H1 (cell line): ENCODE data around the gene OTUD3. TPM values are rescaled to one million over a fixed set of nuclear protein-coding genes. Genes with fewer than 3 reads are reported as not detected.
A peak's percentile ranks its signal among the peaks of the same experiment; 100 is the strongest.

ENCODE experiments used
- CTCF ChIA-PET: fragments of 300-600 bp; sonication (Branson Sonifier 250); formaldehyde crosslinking; loops from one replicate; lab custom pipeline; 2021; ENCODE audit not compliant: partially characterized antibody; lab: Charles Lee
- POLR2A ChIA-PET: fragments of 300-600 bp; sonication (Branson Sonifier 250); formaldehyde crosslinking; loops from one replicate; lab custom pipeline; 2021; ENCODE audit warnings: inconsistent platforms; ENCODE audit not compliant: partially characterized antibody; lab: Charles Lee
- DNase-seq, 2 experiments: peaks; one replicate each; pipeline versions ENCODE4 v3.0.0 to v3.0.0-alpha.2; 2010 to 2022; ENCODE audit warnings: low spot score in 2 of 2, low read depth in 1 of 2, mixed read lengths in 1 of 2
- FAIRE-seq: peaks from 2 replicates; lab custom pipeline; 2011; peaks lifted over from hg19 to GRCh38; lab: Jason Lieb, UNC
- H2AFZ ChIP-seq: 2 replicates; pipeline ENCODE4 v1.8.1; 2012; ENCODE audit warnings: low read length, inconsistent platforms
- H2AK5ac ChIP-seq: 2 replicates; pipeline ENCODE4 v1.6.1; 2013; ENCODE audit warnings: low read depth, low read length
- H2BK120ac ChIP-seq: replicated peaks from 2 replicates; pipeline ENCODE3; 2013; ENCODE audit warnings: low read depth, low read length, inconsistent platforms
- H2BK12ac ChIP-seq: 2 replicates; pipeline ENCODE4 v1.6.1; 2013; ENCODE audit warnings: low read depth, low read length
- H2BK15ac ChIP-seq: 2 replicates; pipeline ENCODE4 v1.6.1; 2013; ENCODE audit warnings: low read length
- H2BK20ac ChIP-seq: 2 replicates; pipeline ENCODE4 v1.6.1; 2013; ENCODE audit warnings: low read length
- H2BK5ac ChIP-seq: 2 replicates; pipeline ENCODE4 v1.6.1; 2013; ENCODE audit warnings: low read depth, low read length
- H3K14ac ChIP-seq: 2 replicates; pipeline ENCODE4 v1.6.1; 2013; ENCODE audit warnings: inconsistent platforms; ENCODE audit not compliant: insufficient read length
- H3K18ac ChIP-seq: 2 replicates; pipeline ENCODE4 v1.6.1; 2013; ENCODE audit warnings: low read length; ENCODE audit errors: extremely low read depth
- H3K23ac ChIP-seq: 2 replicates; pipeline ENCODE4 v1.6.1; 2013; ENCODE audit warnings: inconsistent platforms; ENCODE audit not compliant: insufficient read length
- H3K23me2 ChIP-seq: 2 replicates; pipeline ENCODE4 v1.6.1; 2013; ENCODE audit warnings: low read depth, low read length
- H3K27ac ChIP-seq: 2 replicates; pipeline ENCODE4 v1.6.1; 2011; ENCODE audit warnings: low read depth, low read length, inconsistent platforms
- H3K27me3 ChIP-seq, 4 experiments: replicated peaks in 1 of 4; 1 replicate in 1 of 4; 2 replicates in 3 of 4; pipeline versions ENCODE4 v1.6.1 to v1.8.1; 2011 to 2013; ENCODE audit warnings: low read length in 3 of 4, mild to moderate bottlenecking in 3 of 4, inconsistent platforms in 2 of 4, mixed read lengths in 2 of 4, moderate library complexity in 1 of 4; ENCODE audit not compliant: control insufficient read depth in 3 of 4, insufficient read depth in 3 of 4; ENCODE audit errors: extremely low read depth in 1 of 4
- H3K36me3 ChIP-seq, 4 experiments: 2 replicates each; pipeline versions ENCODE4 v1.6.1 to v1.8.1; 2011 to 2013; ENCODE audit warnings: mild to moderate bottlenecking in 4 of 4, low read length in 3 of 4, moderate library complexity in 2 of 4, control low read depth in 1 of 4, inconsistent platforms in 1 of 4; ENCODE audit not compliant: insufficient read depth in 4 of 4, control insufficient read depth in 2 of 4
- H3K4ac ChIP-seq: replicated peaks from 2 replicates; pipeline ENCODE3; 2013; ENCODE audit warnings: low read length, low read depth, mixed read lengths, inconsistent platforms; ENCODE audit not compliant: insufficient read length
- H3K4me1 ChIP-seq, 4 experiments: replicated peaks in 1 of 4; 1 replicate in 1 of 4; 2 replicates in 3 of 4; pipeline versions ENCODE4 v1.6.1 to v1.8.1; 2011 to 2013; ENCODE audit warnings: low read length in 3 of 4, inconsistent platforms in 2 of 4, mixed read lengths in 1 of 4; ENCODE audit not compliant: insufficient read depth in 4 of 4, control insufficient read depth in 3 of 4
- H3K4me2 ChIP-seq, 2 experiments: 2 replicates each; pipeline versions ENCODE4 v1.6.1 to v1.8.1; 2011 to 2013; ENCODE audit warnings: low read depth in 2 of 2, low read length in 2 of 2, control low read depth in 1 of 2, inconsistent platforms in 1 of 2, mild to moderate bottlenecking in 1 of 2; ENCODE audit not compliant: insufficient read depth in 1 of 2
- H3K4me3 ChIP-seq, 4 experiments: fragments of 200-600, 300-600 bp in 1 of 4; sonication (generic), shearing (Covaris generic), sonication (Bioruptor Twin) in 1 of 4; 2 replicates each; pipeline versions ENCODE4 v1.5.1 to v1.8.1; 2011 to 2016; ENCODE audit warnings: low read length in 4 of 4, low read depth in 3 of 4, control low read depth in 2 of 4, inconsistent platforms in 2 of 4, mild to moderate bottlenecking in 2 of 4, mixed read lengths in 1 of 4, moderate library complexity in 1 of 4; ENCODE audit not compliant: insufficient read depth in 2 of 4; ENCODE audit errors: extremely low read depth in 1 of 4
- H3K56ac ChIP-seq: replicated peaks from 2 replicates; pipeline ENCODE3; 2013; ENCODE audit warnings: low read depth, mild to moderate bottlenecking, mixed read lengths, low read length, inconsistent platforms; ENCODE audit not compliant: insufficient read length
- H3K79me1 ChIP-seq: 2 replicates; pipeline ENCODE4 v1.6.1; 2013; ENCODE audit warnings: low read depth, low read length, control low read depth
- H3K79me2 ChIP-seq, 2 experiments: 2 replicates each; pipeline versions ENCODE4 v1.6.1 to v1.8.1; 2012 to 2013; ENCODE audit warnings: low read length in 2 of 2, mild to moderate bottlenecking in 2 of 2, inconsistent platforms in 1 of 2; ENCODE audit not compliant: insufficient read depth in 2 of 2, control insufficient read depth in 1 of 2
- H3K9ac ChIP-seq, 4 experiments: replicated peaks in 1 of 4; 1 replicate in 1 of 4; 2 replicates in 3 of 4; pipeline versions ENCODE4 v1.6.1 to v1.8.1; 2011 to 2013; ENCODE audit warnings: low read depth in 3 of 4, low read length in 3 of 4, control low read depth in 2 of 4, mild to moderate bottlenecking in 2 of 4, moderate library complexity in 2 of 4, inconsistent platforms in 1 of 4; ENCODE audit errors: extremely low read depth in 1 of 4
- H3K9me3 ChIP-seq, 2 experiments: 2 replicates each; pipeline versions ENCODE4 v1.6.1 to v1.8.1; 2012 to 2013; ENCODE audit warnings: mild to moderate bottlenecking in 2 of 2, moderate library complexity in 2 of 2, control low read depth in 1 of 2, inconsistent platforms in 1 of 2, low read depth in 1 of 2, low read length in 1 of 2, mixed read lengths in 1 of 2; ENCODE audit not compliant: insufficient read depth in 2 of 2
- H4K20me1 ChIP-seq, 2 experiments: replicated peaks in 1 of 2; 2 replicates each; pipeline versions ENCODE3 to v1.8.1; 2011 to 2013; ENCODE audit warnings: inconsistent platforms in 2 of 2, low read length in 2 of 2, mild to moderate bottlenecking in 1 of 2; ENCODE audit not compliant: insufficient read depth in 2 of 2, control insufficient read depth in 1 of 2
- H4K5ac ChIP-seq: 2 replicates; pipeline ENCODE4 v1.6.1; 2013; ENCODE audit warnings: low read length, low read depth, mixed read lengths, inconsistent platforms; ENCODE audit not compliant: insufficient read length
- H4K8ac ChIP-seq: 2 replicates; pipeline ENCODE4 v1.8.0; 2013; ENCODE audit warnings: mild to moderate bottlenecking, moderate library complexity, low read length, inconsistent platforms; ENCODE audit not compliant: insufficient read depth; ENCODE audit errors: extremely low read depth
- H4K91ac ChIP-seq: replicated peaks from 2 replicates; pipeline ENCODE3; 2013; ENCODE audit warnings: low read length, mixed read lengths, inconsistent platforms; ENCODE audit not compliant: insufficient read length
- BRCA1 ChIP-seq: IDR thresholded peaks from 2 replicates; pipeline ENCODE4 v1.6.1; 2012; ENCODE audit warnings: low read depth, low read length, improper control_type of control experiment
- CBX8 ChIP-seq: fragments of 300-800, 300-1000 bp; sonication (generic); IDR thresholded peaks from 2 replicates; pipeline ENCODE4 v1.7.1; 2016; ENCODE audit warnings: low read depth, low read length, borderline replicate concordance
- CTBP2 ChIP-seq: IDR thresholded peaks from 2 replicates; pipeline ENCODE4 v1.7.0; 2011; ENCODE audit warnings: borderline replicate concordance, mild to moderate bottlenecking, moderate library complexity, mixed read lengths, low read length; ENCODE audit not compliant: insufficient read depth, insufficient read length
- JUN ChIP-seq: IDR thresholded peaks from 2 replicates; pipeline ENCODE4 v1.6.1; 2011; ENCODE audit warnings: low read depth, mild to moderate bottlenecking, improper control_type of control experiment, low read length
- KDM1A ChIP-seq: fragments of 200-600, 300-600 bp; sonication (generic); IDR thresholded peaks from 2 replicates; pipeline ENCODE4 v1.7.1; 2016; ENCODE audit warnings: mild to moderate bottlenecking, low read length, borderline replicate concordance
- KDM5A ChIP-seq: fragments of 200-600 bp; IDR thresholded peaks from 2 replicates; pipeline ENCODE4 v1.7.1; 2012; ENCODE audit warnings: mild to moderate bottlenecking, low read length, inconsistent platforms, mixed read lengths
- POLR2AphosphoS5 ChIP-seq: IDR thresholded peaks from 2 replicates; pipeline ENCODE4 v1.6.1; 2011; ENCODE audit warnings: low read depth, low read length
- RXRA ChIP-seq: IDR thresholded peaks from 2 replicates; pipeline ENCODE4 v1.6.1; 2011; ENCODE audit warnings: low read depth, mild to moderate bottlenecking, low read length, moderate library complexity; ENCODE audit not compliant: insufficient read depth
- SIN3A ChIP-seq, 2 experiments: IDR thresholded peaks in 1 of 2; conservative IDR thresholded peaks in 1 of 2; 2 replicates each; pipeline ENCODE4 v1.6.1; 2011 to 2012; ENCODE audit warnings: low read length in 2 of 2, improper control_type of control experiment in 1 of 2, low read depth in 1 of 2, mild to moderate bottlenecking in 1 of 2
- SIRT6 ChIP-seq: IDR thresholded peaks from one replicate; pipeline ENCODE4 v1.7.1; 2012; ENCODE audit warnings: low read length, inconsistent platforms
- TAF7 ChIP-seq: optimal IDR thresholded peaks from 2 replicates; pipeline ENCODE3; 2011; ENCODE audit warnings: low read depth, mild to moderate bottlenecking, inconsistent platforms, low read length, moderate library complexity, borderline replicate concordance
- ZNF274 ChIP-seq: IDR thresholded peaks from 2 replicates; pipeline ENCODE4 v1.7.0; 2012; ENCODE audit warnings: low read length, borderline replicate concordance; ENCODE audit errors: extremely low read depth
- WGBS, 2 experiments: shearing (Covaris generic) in 1 of 2; methylation state at CpG; one replicate each; pipeline versions ENCODE4 v1.1.6 to v1.1.7; 2013 to 2015; ENCODE audit warnings: low lambda C conversion rate in 2 of 2, mixed read lengths in 2 of 2, inconsistent platforms in 1 of 2, low coverage in 1 of 2, missing lambda C conversion rate in 1 of 2; ENCODE audit not compliant: insufficient replicate concordance in 2 of 2, insufficient coverage in 1 of 2, insufficient read length in 1 of 2; ENCODE audit errors: extremely low coverage in 1 of 2, missing lambda C conversion rate in 1 of 2; 5-methylcytosine and 5-hydroxymethylcytosine counted together
- polyA plus RNA-seq, 7 experiments: library from polyadenylated mRNA; depleted of rRNA in 3 of 7; stranded (reverse) in 5 of 7; unstranded in 2 of 7; fragments of >200 nt in 5 of 7; fragments of 200-250 nt in 2 of 7; gene quantifications; 1 replicate in 5 of 7; 2 replicates in 1 of 7; 4 replicates in 1 of 7; pipeline versions ENCODE4 v1.2.1 to v1.2.3, GENCODE V29; 2011 to 2013; ENCODE audit warnings: missing spikeins in 2 of 7, mixed read lengths in 2 of 7
- total RNA-seq: library from RNA; stranded (reverse); fragmentation: NEBNext Ultra II Directional; extraction: Animal tissue kit (Norgen Biotek cat#: 25700); gene quantifications from 2 replicates; pipeline ENCODE4 v1.2.1, GENCODE V29; 2021

Gene OTUD3
- total and polyA plus RNA-seq, 2 of the 8 experiments (the other 6 are each of a cell fraction or from before 2014, with no cell fraction given): 6.3 to 11.9 TPM

DNA sequence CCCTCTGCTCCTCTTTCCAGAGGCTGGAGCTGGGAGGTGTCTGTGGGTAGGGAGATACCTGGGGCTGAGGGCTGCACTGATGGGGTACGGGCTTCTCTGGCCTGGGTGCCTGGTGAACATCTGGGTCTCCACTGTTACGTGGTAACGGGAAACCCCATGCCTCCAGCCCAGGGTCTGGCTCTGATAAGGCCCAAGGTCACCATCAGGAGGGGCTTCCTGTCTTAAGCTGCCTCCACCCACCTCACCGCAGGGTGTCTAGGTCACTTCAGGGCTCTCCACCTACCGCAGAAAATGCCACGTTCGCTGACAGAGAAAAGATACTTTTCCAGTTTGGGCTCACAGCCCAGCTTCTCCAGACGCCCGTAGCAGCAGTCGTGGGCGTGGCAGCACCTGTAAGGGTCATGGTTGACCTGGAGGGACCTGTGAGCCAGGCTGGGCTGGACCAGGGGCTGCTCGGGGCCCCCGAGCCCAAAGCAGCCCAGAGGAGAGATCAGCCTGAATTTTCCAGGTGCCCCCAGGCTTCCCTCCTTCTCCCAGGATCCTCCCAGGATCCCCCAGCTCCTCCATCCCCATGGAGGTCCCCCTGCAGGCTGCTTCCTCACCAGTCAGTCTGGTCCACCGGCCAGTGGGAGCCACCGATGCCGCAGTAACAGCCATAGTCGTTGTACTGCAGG lies 40.0 kb downstream of the OTUD3 start:
- H3K23ac ChIP-seq: no peak overlapping the region
- H3K23me2 ChIP-seq: no peaks in the 10 kb centered on the region; the same call in 1 of the 2 replicates
- H2BK5ac ChIP-seq: no peak overlapping the region
- no peak for DNase-seq
- H3K4ac ChIP-seq: no peak overlapping the region
- no peaks in the 10 kb centered on the region for H3K79me2 ChIP-seq
- H2BK20ac ChIP-seq: no peak overlapping the region
- no peak overlapping the region for H2AFZ ChIP-seq
- FAIRE-seq: no peak
- no peak overlapping the region for H2BK12ac ChIP-seq
- no peak overlapping the region for H3K18ac ChIP-seq
- no peaks in the 10 kb centered on the region for H3K36me3 ChIP-seq
- H4K91ac ChIP-seq: no peak overlapping the region
- no peak overlapping the region for H3K4me2 ChIP-seq
- ChIA-PET CTCF (interaction anchor here (1.0 to 10.5 kb wide), 12 partner anchors 9 to 508 kb away, joined by 3 to 127 read pairs (median 6); no protein-coding TSS in a partner anchor), POLR2A (interaction anchor here (0.8 kb wide), 1 partner anchor 42 kb away, joined by 5 read pairs; no protein-coding TSS in a partner anchor)
- H2BK120ac ChIP-seq: no peak overlapping the region
- H4K5ac ChIP-seq: no peak overlapping the region
- WGBS, 2 experiments: 93% methylated on average over 17 of the region's 17 CpGs; no CpG with 5 or more reads in 1 of the 2 experiments
- no peaks in the 10 kb centered on the region for H4K20me1 ChIP-seq
- H3K56ac ChIP-seq: no peak overlapping the region
- no peak overlapping the region; the same call in 1 of the 2 replicates for H2AK5ac ChIP-seq
- no peak overlapping the region for H3K4me3 ChIP-seq
- H3K9ac ChIP-seq: no peak overlapping the region
- no peak overlapping the region for H3K14ac ChIP-seq
- H3K9me3 ChIP-seq: no peaks in the 10 kb centered on the region
- H3K4me1 ChIP-seq: peaks cover 0 to 3% (median 0%) of the 10 kb centered on the region in 4 experiments; a peak in 1 of 7 replicates
- H2BK15ac ChIP-seq: no peak overlapping the region
- H3K27me3 ChIP-seq: no peaks in the 10 kb centered on the region
- 0 out of 2 replicates have a peak overlapping the region, but pooled peaks have one; percentile 32 for H4K8ac ChIP-seq
- H3K79me1 ChIP-seq: no peaks in the 10 kb centered on the region
- no peak overlapping the region for H3K27ac ChIP-seq
- TF ChIP-seq BRCA1 (no peak), JUN (no peak), TAF7 (no peak), SIRT6 (no peak), CBX8 (no peak), KDM5A (no peak), ZNF274 (no peak), KDM1A (no peak), RXRA (no peak), SIN3A (conservative IDR thresholded peaks at IDR 0.05 in 1 of 2, IDR thresholded peaks at IDR 0.05 in 1 of 2; ENCODE audit: low read depth in 1 of 2, low read length in 2 of 2) (no peak), POLR2AphosphoS5 (no peak), CTBP2 (no peak)
